NCI-H524 (cell line): Measurements from ENCODE around the gene CARD14.
A peak's percentile ranks its signal among the peaks of the same experiment; 100 is the strongest.

Source experiments
- DNase-seq, 2 experiments: peaks; one replicate each; lab custom pipeline; 2025; lab: John Stamatoyannopoulos, UW

The CARD14 gene

DNA sequence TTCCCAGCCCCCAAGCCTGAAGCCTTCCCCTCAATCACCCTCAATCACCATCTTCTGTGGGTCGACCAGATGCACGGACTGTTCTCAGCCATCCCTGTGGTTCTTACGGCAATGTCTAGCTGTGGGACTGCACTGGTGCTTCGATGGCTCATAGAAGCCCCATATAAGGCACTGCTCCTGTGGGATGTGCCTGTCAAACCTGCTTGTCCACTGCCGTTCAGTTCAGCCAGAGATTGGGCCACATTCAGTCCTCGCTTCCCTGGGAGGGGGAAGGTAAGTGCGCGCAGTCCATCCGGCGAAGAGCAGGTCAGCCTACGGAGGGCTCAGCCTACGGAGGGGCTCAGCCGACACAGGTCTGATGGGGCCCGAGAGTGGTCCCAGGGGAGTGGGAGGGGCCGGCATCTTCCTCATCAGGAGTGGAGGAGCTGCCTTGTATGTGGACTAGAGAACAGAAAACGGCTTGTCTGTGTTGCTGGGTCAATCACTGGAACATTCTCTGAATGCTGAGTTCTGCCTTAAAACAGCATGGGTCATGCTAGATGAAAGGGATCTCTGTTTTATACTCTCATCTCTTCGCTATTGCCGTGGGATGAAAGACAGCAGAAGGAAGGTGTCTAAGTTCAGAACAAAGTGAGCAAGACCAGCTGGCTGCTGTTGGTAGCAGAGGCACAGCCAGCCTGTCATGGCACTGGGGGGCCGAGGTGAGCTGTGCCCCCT, at the start of gene CARD14:
Gene CARD14, plus strand, starts transcription at position 247 of the 717 bp plus-strand sequence. CDS start 11,409 bp downstream, outside the sequence.
- no peak for DNase-seq

DNA sequence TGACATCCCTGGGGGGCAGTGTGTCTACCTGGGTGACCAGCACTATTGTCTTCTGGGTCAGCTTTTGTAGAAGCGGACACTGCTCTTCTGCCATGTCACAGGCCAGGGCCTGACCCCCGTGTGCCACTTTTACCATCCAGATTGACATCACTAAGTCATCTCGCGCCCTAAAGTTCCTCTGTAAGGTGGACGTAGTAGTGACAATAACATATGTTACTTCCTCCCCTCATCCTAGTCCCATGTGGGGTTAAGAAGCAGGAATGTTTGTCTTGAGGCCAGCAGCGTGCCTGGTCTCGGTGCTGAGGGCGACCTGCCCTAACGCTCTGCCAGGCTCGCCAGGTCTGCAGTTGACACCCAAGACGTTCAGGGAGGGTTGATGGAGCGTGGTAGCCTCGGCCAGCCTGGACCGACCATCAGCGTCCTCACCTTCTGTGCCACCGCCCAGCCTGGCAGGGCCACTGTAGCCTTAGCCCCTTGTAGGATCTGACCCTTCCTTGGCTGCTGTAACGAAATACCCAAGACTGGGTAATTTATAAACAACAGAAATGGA, 47.7 kb upstream of the CARD14 start:
- no peak for DNase-seq

DNA sequence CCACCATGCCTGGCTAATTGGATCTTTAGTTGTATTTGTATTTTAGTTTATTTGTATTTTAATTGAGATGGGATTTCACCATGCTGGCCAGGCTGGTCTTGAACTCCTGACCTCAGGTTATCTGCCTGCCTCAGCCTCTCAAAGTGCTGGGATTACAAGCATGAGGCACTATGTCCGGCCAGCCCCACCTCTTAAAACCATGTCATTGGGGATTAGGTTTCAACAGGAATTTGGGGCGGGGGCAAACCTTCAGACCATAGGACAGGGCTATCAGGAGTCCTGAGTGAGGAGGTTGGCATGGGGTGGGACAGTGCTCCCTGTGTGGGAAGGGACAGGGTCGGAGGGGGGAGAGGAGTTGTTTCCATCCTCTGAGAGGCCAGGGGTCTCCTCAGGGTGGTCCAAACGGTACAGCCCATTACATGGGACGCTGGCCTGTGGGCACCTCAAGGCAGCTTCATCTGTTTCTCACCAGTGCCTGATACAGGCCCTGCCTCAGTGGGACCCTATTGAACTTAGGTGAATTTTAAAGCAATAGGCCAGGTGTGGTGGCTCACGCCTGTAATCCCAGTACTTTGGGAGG, 46.8 kb upstream of the CARD14 start:
- DNase-seq = no peak

DNA sequence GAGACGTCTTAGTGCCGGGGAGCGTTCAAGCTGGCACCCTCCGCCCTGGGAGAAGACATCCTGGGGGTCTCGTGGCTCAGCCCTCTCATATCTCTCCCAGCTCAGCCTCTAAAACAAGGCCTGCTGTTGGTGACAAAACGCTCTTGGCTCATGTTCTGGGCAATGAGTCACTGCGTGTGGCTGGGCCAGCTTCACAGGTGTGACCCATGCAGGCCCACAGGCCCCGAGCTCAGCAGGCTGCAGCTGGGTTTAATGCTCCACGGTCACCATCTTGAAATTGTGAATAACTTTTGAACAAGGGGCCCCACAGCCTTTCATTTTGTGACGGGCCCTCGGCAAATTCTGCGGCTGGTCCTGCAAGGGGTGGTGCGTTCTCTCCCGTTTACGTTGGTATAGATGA, 46.0 kb upstream of the CARD14 start:
- DNase-seq = no peak

DNA sequence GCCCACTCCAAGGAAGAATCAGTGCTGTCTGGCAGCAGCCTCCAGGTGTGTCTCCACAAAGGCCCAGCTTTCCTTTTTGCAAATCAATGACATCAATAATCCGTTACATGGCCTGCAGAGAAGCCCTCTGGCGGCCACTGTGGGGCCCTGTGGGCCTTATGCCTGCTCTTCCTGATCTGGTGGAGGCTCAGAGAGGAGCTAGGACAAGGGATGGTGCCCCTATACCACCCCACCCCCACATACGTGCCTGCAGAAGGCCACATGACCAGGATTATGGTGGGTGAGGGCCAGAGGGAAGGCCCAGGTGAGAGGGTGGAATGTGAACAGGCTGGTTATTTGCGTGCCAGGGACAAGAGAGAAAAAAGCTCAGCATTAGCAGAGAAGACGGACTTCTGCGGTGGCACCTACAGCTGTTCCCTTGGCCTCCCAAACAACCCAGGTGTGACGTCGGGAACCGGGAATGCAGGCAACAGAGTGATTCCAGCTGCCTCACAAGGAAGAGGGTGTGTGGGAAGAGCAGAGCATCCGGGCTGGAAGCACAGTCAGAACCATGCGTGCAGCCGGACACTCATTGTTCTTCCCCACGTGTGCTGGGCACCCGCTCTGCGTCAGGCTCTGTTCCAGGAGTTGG, 45.4 kb upstream of the CARD14 start:
- DNase-seq = peak; percentile 44 to 74

DNA sequence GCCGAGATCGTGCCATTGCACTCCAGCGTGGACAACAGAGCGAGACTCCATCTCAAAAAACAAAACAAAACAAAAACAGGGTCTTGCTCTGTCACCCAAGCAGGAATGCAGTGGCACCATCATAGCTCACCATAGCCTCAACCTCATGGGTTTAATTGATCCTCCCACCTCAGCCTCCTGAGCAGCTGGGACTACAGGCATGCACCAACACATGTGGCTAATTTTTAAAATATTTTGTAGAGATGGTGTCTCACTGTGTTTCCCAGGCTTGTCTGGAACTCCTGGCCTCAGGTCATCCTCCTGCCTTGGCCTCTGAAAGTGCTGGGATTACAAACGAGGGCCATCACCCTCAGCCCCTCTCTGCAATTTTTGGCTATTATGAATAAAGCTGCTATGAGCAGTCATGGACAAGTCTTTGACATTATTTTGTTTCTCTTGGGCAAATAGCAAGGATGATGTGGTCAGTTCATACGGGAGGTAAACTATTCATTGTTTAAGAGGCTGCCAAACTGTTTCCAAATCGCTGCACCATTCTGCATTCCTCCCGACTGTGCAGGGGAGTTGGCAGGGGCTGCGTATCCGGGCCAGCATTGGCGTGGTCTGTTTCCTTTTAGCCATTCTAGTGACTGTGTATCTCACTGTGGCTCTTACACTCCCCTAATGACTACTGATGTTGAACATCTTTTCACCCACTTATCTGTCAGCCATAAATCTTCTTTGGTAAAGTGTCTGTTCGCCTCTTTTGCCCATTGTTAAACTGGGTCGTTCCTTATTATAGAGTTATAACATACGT, 44.0 kb upstream of the CARD14 start:
- DNase-seq = no peak

DNA sequence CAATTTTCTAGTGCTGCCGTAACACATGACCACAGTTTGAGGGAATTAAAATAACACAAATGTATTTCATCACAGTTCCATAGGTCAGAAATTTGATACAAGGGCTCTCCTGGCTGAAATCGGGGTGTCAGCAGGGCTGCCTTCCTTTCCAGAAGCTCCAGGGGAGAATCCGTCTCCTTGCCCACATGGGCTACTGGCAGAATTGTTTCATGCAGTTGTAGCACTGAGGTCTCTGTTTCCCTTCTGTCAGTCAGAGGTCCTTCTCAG, 43.4 kb upstream of the CARD14 start:
- no peak for DNase-seq

DNA sequence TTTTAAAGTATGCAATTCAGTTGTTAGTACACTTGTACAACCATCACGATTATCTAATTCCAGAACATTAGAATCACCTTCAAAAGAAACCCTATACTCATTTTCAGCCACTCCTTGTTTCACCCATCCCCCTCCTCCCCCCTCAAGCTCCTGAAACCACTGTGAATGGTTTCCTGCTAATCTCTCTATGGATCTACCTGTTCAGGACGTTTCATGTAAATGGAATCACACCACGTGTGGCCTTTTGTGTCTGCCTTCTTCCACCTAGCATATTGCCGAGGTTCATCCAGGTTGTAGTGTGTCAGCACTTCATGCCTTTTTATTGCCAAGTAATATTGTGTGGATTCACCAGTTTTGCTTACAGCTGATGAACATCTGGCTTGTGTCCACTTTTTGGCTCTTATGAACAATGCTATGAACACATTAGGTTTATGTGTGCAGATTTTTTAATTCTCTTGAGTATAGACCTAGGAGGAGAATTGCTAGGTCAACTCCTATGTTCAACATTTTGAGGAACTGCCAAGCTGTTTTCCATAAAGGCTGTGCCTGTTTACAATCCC, 40.7 kb upstream of the CARD14 start:
- no peak for DNase-seq

DNA sequence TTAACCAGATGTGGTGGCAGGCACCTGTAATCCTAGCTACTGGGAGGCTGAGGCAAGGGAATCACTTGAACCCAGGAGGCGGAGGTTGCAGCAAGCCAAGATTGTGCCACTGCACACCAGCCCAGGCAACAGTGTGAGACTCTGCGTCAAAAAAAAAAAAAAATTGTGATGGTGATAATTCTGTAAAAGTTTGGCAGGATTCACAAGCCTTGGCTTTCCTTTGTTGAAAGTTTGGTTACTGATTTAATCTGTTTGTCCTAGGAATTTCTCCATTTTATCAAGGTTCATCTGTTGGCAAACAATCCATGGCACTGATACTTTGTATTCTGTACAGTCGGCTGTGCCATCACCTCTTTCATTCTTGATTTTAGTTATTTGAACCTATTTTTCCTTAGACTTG, 38.8 kb upstream of the CARD14 start:
- DNase-seq = no peak

DNA sequence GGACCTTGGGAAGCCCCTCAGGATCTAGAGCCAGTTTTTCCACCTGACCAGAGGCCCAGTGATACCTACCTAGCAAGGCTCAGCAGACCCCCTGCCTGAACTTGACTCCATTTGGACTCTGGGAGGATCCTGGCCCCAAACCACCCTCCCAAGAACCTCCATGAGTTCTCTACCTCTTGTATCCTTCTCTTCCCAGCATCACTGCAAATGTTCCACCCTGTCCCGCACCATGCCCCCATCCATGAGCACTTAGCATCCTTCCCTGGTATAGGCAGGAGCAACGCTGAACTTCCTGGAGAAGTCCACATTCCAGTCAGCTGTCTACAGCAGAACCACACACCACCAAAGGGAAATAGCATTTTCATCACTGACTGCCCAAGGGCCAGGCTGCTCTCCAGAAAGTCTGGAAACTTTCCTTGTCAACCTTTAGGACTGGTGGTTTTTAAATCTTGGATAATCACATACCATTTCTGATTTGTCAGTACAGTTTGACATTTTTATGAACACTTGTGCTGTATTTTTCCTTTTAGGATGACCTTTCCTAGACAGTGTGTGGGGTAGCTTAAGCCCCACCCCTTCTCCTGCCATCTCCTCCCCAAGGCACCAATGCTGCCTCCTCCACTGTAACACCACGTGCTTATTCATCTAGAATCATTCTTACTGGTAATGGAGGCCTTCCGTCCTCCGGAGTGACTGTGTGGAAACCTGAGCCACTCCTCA, 36.8 kb upstream of the CARD14 start:
- DNase-seq = no peak

DNA sequence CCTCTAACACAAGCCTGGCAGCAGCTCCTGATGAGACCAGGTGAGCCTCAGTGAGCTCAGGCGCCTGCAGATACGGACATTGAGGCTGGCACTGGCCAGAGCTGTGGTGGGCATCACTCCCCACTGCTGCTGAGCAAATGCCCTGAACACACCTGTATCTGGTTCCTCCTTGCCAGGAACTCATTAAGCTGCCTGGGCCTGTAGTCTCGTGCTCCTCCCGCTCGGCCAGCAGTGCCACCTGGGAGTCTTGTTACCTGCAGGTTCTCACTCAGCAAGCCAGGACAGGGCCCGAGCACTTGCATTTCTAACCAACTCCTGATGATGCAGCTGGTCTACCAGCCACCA, 36.2 kb upstream of the CARD14 start:
- DNase-seq = no peak

DNA sequence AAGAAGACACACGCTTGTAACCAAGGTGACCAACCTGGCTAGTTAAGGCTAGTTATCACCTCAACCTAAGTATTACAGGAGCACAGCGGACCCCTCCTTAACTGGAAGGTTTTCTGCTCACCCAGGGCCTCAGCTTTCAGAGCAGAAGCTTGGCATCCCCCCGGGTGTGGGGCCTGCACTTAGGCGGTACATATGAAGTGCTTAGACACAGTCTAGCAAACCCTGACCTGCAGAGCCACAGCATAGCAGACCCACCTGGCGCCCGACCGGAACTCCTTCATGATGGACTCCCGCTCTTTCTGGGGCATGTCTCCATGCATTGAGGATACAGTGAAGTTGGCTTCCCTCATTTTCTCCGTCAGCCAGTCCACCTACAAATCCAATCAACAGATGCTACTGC, 32.7 kb upstream of the CARD14 start:
- DNase-seq = no peak

DNA sequence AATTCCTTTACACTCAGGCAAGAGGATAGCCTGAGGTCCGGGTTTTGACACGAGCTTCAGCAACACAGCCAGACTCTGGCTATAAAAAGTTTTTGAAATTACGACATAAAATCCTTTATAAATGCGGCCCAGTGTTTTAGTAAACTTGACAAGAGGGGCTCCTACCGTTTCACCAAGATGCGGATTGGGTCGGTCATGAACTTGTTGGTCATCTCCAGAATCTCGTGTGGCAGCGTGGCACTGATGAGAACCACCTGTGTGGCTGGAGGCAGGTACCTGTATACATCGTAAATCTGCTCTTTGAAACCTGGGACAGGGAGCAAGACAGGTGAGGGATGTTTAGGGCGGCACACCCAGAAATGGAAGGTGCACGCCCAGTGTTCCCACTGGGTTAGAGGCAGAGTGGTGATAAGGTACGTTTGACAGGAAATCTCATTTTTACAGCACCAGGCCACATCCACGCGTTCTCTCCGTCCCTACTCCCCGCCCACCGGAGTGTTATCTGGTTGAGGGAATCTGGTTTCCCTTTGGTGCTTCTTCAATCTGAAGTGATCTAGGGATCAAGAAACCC, 30.9 kb upstream of the CARD14 start:
- no peak for DNase-seq

DNA sequence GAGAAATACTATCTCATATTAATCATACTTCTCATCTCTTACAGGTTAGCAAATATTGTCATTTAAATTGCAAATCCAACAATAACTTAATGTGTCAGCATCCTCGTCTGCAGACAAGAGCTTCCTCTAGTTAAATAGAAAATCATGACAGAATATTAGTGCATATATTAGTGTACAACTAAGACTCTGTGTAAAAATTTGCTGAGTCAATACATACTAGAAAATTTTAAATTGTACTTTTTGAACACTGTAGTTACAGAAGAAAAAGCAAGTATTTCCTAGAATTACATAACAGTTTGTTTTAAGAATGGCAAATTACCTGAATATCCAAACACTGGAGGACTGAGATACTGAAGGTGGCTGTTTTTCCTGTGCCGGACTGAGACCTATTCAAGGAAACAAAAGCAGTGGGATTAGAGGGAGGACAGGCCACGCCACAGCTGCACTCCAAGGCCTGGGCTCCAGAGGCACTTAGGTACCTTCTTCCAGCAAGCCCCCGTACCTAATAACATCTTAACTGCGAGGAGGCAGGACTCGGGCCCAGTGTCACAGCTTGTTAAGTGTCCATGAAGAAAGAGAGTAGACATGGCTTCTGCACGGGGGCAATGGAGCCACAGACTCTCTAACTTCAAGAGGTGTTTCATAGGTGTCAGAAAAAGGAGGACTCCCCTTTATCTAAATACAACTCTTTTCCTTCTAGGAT, 28.2 kb upstream of the CARD14 start:
- no peak for DNase-seq

DNA sequence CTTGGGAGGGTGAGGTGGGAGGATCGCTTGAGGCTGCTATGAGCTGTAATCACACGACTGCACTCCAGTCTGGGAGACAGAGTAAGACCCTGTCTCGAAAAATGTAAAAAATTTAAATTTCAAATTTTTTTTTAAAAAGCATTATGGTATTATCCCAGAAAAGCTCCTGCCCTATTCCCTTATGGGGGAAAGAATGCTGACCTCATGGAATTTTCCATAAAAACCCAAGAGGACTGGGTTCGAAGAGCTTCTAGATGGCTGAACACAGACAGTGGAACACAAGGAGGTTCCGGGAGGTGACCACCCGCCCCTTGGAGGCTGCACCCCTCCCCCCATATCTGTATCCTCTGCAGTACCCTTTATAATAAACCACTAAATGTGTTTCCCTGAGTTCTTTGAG, 26.9 kb upstream of the CARD14 start:
- DNase-seq = no peak

DNA sequence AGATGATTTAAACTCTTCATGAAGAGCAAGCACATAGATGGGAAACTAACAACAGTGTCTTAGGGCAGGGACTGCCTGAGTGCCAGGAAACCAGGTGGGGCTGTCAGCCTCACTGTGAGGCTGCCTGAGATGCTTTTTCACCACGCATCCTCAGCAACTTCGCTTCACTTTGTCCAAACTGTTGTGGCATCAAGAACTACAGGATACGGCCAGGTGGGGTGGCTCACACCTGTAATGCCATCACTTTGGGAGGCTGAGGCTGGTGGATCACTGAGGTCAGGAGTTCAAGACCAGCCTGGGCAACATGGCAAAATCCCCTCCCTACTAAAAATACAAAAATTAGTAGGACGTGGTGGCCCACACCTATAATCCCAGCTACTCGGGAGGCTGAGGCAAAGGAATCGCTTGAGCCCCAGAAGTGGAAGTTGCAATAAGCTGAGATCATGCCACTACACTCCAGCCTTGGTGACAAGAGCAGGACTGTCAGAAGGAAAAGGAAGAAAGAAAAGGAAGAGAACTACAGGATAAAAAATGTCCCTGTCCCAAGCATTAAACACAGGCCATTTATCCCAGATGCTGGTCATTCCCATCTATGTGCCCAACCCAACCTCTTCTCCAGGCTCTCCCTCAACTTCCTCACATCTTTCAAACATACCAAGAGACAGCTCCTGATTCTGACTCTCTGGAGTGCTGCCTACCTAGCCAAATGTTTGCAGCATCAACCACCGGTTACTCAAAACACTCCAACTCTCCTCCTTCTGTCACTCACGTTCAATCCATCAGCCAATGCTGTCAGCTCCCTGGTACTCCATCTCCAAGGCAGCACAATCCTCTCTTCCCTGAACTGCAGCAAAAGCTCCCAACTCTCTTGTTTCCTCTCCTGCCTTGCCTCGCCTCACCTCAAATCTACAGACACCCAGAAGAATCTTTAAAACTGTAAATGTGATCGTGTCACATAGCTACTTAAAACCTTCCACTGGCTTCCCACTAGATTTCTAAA, 24.5 kb upstream of the CARD14 start:
- peak in 1 of 2 experiments; percentile 50 for DNase-seq

DNA sequence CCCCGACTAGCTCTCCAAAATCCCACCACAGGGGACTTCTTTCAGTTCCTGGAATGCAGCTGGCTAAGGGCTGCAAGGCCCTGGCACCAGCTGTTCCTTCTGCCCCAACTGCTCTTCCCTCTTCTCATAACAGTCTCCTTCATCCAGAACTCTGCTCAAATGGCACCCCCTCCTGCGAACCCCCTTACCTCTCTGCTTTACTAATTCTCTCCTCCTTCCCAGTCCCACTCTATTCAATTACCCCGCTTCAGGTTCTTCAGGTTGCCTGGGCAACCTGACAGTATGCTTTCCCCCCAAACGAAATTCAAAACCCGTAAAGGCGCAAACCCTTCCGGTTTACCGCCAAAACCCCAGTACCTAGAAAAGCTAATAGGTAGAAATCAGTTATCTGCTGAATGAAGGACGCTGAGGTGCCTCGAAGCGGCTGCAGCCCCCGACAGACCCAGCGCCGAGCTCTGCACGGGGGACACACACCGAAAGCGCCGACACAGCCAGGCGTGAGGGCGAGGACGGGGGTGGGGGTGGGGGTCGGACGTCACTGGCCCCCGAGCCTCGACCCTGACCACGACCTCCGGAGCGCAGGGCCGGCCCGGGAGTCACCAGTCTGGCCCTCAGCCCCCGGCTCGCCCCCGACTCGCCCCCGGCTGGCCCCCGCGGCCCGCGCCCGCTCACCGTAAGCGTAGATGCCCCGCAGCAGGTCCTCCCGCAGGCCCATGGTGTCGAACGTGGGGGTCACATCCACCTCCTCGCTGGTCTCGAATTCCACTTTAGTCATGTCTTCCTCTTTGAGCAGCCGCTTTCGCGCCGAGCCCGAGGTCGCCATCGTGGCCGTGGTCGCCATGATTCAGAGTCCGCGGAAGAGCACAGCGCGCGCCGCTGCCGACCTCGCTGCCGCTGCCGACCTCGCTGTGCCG, 23.5 kb upstream of the CARD14 start:
- DNase-seq = peak; percentile 54 to 78

DNA sequence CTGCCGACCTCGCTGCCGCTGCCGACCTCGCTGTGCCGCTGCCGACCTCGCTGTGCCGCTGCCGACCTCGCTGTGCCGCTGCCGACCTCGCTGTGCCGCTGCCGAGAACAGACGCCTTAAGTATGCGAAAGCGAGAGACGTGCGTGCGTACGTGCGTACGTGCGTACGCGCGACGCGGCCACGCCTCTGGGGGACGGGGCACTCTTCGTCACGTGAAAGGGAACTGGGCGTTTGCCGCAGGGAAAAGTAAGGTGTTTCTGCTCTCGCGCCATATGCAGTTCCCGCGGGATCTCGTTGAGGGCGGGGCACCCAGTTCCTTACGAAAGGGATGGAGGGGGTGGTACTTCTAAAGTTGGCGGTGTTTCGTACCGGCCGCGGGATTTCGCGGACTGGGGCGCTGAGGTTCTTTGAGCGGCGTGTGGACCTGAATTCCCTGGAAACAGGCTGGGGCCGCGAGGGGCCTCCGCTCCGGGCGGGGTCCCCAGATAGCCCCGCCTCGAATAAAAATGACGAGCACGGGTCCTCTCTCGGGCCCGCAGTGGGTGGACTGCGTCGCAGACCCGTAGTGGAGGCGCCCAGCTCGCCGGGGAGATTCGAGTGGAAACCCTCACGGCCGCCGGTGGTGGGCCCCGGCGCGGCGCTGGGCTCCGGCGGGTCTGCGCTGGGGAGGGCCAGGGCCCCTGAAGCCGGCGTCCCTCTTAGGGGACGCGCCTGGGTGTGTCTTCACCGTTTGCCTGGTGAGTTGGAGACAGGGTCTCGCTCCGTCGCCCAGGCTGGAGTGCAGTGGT, 22.6 kb upstream of the CARD14 start, which contains the start of gene EIF4A3:
Gene EIF4A3, minus strand, starts transcription at position 94 of the 788 bp plus-strand sequence. CDS start 167 bp downstream, outside the sequence.
- DNase-seq = peak; percentile 100
